HG03139 (cell line): ENCODE measurements around the gene MEGF11.

Experiments
- ATAC-seq: cut with Tn5 transposase; IDR thresholded peaks from one replicate; pipeline ENCODE4 v1.9.1; 2021; ENCODE audit not compliant: unreplicated experiment

MEGF11 gene

GRCh38 chr15:66172324-66172980, 81.1 kb downstream of the MEGF11 start:
- no peak for ATAC-seq

GRCh38 chr15:66171841-66172240, 81.7 kb downstream of the MEGF11 start:
- ATAC-seq, result no peak

- no peak for ATAC-seq
These were observed 82.8 kb downstream of the MEGF11 start for GRCh38 chr15:66170716-66171115.

DNA sequence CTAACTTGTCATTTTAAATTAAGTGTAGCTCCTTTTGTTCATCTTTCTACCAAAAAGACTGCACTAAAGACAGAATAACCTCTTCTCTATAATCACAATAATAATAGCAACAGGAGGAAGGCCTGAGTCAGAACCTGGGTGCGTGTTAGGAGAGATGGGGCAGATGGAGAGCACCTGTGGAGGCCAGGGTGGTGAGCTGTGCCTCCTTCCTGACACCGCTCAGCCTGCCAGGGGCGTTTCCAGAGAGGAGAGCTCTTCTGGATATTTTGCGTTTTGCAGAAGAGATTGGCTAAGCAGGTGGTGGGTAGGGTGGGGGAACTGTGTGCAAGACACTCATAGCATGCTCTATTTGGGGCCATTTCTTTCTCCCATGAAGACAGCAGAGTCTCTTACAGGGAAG, 83.5 kb downstream of the MEGF11 start:
- ATAC-seq, result no peak

DNA sequence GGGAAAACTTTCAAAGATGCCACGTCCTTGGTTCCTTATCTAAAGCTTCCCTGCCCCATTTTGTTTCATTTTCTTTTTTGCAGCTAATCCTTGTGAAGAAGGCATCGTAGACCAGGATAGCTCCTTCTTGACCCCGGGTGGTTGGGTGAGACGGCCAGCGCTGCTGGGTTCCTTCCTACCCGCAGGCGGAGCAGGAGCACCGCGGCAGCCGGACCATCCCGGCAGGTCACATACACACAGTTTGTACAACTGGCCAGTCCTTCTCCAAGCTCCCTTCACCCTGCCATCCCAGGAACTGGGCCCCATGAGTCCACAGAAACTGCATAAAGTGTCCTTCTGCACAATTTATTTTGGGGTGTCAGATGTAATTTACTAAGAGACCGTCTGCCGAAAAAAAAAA, 83.9 kb downstream of the MEGF11 start:
- ATAC-seq, result no peak

GRCh38 chr15:66169023-66169422, 84.5 kb downstream of the MEGF11 start:
- ATAC-seq, result no peak

DNA sequence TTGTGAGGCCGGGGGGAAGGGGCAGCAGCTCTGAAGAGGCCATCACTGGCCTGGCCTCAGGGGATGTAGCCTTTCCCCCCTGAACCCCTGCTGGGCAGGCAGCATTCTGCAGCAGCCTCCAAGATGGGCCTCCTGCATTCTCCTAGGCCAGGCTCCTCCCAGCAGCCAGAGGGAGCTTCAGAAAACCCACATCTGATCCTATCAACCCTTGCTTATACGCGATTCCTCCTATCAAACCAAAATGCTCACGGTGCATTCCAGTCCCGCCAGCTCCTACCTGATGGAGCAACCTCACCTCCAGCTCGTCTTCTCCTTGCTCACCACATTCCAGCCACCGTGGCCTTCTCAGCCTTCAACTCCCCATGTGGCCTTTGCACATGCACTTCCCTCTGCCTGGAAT, 85.7 kb downstream of the MEGF11 start:
- ATAC-seq, result no peak

DNA sequence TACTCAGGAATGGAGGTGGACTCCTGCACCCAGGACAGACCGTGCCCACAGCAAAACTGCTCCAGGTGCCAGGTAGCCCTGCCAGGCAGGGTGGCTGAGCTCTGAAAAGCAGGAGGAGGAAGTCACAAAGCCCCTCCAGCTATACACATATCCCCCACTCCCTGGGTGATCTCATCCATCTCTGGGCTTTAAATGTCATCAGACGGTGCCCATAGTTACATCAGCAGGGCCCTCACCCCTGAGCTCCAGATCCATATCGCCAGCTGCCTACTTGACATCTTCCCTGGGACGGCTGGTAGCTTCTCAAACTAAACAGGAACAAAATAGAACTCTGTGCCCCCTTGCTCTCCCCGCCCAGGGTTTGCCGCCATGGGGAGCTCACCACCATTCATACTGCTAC, 87.7 kb downstream of the MEGF11 start:
- no peak for ATAC-seq

DNA sequence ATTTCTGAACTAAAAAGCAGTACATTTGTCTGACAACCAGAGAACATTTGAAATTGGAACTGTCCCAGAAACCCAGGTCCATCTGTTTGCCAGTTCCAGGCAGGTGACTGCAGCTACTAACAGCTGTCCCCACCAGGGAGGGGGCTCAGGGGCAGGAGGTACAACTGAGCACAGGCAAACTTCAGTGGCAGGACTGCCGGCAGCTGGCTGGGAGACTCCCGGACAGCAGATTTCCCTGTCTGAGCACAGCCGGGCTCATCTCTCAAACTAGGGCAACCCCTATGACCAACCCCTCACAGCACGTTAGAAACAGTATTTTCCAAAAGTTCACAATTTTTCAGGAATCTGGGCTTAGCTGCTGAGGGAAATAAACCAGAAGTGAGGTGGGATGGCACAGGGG, 88.8 kb downstream of the MEGF11 start:
- ATAC-seq, result no peak

DNA sequence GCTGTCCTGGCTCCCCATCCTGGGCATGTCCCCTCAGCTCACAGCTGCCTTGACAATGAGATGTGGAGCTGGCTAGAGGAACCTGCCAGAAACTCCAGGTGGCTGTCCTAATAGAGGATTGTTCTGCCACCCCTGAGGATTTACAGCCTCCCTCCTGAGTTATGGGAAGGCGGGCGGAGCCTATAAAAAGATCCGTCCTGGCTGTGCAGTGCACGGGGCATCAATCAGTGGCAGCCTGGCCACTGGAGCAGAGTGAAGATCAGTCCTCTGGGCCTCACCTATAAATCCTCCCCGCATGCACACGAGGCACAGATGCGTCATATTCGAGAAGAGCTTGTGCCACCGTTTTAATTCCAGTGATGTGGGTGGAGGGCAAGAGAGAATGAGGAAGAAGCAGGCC, 90.0 kb downstream of the MEGF11 start:
- ATAC-seq, result no peak

DNA sequence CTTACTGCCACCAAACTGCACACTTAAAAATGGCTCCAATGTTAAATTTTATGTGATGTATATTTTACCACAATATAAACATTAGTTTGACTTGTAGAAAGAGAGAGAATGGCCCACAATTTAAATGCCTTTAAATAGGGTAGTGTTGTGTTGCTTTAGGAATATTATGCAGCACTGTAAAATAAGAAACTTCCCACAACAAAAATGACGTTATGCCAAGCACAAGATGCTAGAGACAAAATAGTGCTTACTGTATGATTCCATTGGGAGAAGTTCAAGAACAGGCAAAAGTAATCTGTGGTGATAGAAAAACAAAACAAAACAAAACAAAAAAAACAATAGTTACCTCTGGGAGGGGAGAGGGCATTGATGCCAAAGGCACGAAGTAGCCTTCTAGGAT, 91.3 kb downstream of the MEGF11 start:
- ATAC-seq, result no peak

- no peak for ATAC-seq
These were observed 91.9 kb downstream of the MEGF11 start for GRCh38 chr15:66161575-66162118.

- no peak for ATAC-seq
These were observed 92.4 kb downstream of the MEGF11 start for GRCh38 chr15:66161108-66161507.

DNA sequence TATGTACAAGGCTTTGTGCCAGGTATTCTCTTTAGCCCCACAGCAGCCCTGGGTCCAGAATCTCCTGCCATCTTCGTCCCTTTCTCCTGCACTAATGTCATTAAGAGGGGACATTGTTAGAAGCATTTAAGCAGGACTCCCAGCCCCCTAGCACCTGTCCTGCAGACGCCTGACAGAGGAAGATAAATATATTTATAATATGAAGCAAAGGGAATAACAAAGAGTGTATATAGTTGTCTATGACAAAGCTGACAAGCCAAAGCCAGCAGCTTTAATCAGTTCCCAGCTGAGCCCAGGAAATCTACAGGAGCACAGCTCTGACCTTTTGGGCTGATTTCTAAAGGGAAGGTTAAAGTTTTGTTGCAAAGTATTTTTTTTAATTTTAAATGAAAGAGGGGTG, 96.0 kb downstream of the MEGF11 start:
- ATAC-seq, result no peak

DNA sequence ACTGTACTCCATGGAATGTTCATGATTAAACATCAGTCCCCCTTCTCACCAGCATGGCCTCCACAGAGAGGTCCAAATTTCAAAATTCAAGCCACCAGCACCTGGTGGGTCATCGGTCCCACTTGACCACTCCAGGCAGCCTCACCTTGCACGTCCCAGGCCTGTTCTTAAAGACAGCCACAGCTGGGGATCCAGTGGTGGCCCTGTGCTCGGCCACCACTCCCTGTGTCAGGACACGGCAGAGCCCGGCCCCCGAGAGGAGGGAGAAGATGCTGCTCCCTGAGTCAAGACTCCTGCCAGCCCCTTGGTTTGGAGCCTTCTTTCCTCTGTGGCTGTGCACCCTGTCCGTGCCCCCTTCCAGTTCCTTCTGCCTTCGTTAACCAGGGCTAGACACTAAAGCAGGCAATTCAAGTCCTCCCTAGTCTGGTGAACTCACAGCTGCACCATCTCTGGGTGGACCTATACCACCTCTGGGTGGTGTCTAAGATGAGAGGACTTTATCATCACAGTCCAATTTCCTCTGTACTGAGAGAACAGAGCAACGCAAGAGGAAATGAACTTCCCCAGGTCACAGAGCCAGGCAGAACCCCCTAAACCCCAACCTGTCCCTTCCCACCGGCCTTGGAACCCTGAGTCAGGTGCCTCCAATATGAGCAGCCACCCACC, 97.1 kb downstream of the MEGF11 start:
- no peak for ATAC-seq

DNA sequence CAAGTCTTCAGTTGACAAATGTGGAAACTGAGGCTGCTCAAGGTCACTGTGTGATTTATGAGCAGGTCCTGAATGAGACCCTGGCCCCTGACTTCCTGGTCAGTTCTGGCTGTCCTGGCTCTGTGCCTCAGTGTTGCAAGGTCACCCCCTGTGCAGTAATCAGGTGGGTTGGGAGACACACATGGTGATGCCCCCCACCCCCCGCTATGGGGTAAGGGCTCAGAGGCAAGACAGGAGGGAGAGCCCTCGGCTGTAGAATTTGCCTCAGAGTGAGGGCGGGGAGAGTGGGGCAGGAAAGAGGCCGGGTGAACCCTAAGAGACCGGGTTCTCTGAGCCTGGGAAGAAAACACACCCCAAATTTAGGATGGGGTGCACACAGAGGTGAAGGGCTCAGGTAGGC, 98.5 kb downstream of the MEGF11 start:
- no peak for ATAC-seq

DNA sequence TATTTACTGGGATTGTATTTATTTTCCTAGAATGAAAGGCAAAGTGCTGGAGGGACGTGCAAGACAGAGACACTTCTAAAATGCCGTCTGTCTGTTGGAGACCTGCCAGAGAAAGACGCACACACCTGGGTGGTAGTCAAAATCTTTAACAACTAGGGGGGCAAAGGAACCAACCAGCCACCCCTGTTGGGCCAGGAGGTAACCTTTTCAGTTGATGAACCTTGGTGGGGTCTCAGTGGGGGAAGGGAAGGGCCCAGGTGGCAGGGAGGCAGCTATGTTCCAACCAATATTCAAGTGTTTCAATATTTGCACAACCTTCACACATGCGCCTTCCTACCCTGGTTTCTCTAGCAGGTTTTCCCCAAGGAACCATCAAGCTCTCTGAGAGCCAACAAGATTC, 99.0 kb downstream of the MEGF11 start:
- no peak for ATAC-seq

DNA sequence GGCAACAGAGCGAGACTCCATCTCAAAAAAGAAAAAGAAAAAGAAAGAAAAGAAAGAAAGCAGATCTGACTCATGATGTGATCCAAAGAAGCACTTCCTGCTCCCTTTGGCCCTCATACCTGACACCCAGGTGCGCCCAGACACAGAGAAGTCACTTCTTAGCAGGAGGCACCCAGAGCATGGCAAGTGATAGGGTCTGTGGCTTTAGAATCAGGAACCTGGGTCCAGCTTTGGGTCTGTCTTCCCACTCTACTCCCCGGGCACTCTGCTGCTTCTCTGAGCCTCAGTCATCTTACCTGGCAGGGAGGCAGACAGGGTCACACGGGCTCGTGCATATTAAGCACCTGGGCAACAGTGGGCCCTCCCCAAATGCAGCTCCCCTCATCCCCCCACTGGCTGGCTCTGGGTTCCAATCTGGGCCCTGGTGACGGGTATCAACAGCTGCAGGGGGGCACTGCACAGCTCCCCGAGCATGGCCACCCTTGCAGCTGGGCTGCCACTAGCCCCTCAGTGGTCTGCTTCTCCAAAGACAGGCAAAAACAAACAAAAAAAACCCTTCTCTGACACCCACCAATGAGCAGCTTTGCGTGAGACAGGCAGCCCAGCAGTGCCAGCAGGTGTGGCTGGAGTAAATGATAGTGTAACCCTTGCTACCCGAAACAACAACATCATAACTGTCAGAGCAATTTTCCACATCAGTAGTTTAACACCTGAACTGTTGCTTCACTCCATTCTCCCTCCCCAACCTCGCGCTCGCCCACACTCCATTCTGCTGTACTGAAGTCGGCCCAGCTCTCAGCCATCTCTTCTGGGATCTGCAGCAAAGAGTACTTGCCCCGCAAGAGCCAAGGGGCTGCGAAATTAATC, 99.8 kb downstream of the MEGF11 start:
- ATAC-seq, result peak; percentile 68

DNA sequence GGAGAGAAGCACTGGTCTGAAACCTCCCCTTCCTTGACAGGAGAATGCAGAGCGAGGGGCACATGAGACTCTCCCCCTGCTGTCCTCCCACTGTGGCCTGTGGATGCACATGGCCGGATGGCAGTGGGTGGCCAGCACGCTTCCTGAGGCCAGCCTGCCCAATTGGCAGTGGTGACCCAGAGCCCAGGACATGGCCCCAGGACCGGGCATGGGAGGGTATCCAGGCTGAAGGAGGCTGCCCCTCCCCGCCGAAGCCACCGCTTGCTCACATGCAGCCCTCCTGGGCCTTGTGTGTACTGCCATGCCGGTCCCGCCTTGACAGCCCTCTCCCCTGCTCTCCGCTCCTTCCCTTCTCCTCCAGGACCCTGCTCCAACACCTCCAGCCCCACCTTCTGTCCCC, 100.9 kb downstream of the MEGF11 start:
- ATAC-seq, result no peak

- ATAC-seq, result no peak
These were observed 101.7 kb downstream of the MEGF11 start for GRCh38 chr15:66151809-66152208.

- no peak for ATAC-seq
These were observed 103.7 kb downstream of the MEGF11 start for GRCh38 chr15:66149871-66150270.

DNA sequence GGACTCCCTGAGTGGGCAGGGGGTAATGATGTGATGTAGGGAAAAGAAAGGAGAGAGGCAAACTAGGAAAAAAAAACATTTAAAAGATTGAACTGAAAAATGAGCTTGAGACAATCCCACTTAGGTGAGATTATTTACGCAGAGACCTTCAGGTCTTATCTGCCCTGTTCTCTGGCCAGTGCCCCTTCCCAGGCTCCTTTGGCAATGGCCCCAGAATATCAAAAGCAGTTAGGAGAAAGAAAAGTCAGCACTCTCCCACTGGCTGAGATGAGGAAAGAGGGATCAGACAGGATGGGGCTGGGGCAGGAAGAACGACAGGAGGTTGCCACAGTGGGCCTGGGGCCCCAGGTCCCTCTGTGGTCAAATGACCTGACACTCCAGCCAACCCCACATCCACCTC, 105.4 kb downstream of the MEGF11 start:
- ATAC-seq, result no peak
